Measurements from ENCODE around the gene CCDC38. TPM values are rescaled to one million over a fixed set of nuclear protein-coding genes. Genes with fewer than 3 reads are reported as not detected.

Gene CCDC38
- total RNA-seq, 4 donors from 2014 or later, result not detected

- Histone ChIP-seq H3K4me1 (no peaks in the 10 kb centered on the region), H3K36me3 (no peaks in the 10 kb centered on the region), H3K4me3 (no peak overlapping the region), H3K27me3 (no peaks in the 10 kb centered on the region), H3K9me3 (no peaks in the 10 kb centered on the region), H3K27ac (no peak overlapping the region)
- TF ChIP-seq POLR2A (IDR thresholded peaks at IDR 0.05) (no peak), CTCF (IDR thresholded peaks at IDR 0.05) (no peak), POLR2AphosphoS5 (IDR thresholded peaks at IDR 0.05) (no peak), EP300 (IDR thresholded peaks at IDR 0.05) (no peak)
- 64 to 75% methylated on average over 2 of the region's 2 CpGs for WGBS, 2 donors (ENCODE audit: low coverage in 1 of 2)
- ATAC-seq, result no peak
Observed at GRCh38 chr12:95963096-95963495, 20.7 kb upstream of the CCDC38 start.

DNA sequence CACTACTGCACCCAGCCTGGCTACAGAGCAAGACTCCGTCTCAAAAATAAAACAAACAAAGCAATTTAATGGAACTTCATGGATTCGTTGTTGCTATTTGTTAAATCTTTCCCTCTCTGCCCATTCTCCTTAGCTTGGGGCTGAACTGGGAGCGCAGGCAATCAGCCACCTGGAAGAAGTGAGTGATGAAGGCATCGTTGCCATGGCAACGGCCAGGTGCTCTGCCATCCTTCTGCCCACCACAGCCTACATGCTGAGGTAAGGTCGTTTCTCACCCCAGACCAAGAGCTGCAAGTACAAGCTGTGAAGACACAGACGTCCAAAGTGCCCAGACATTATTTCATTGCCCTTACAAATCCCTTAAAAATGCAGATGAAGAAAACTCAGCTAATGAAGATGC lies 19.8 kb upstream of the CCDC38 start:
- Histone ChIP-seq H3K27me3 (no peaks in the 10 kb centered on the region), H3K4me3 (no peak overlapping the region), H3K36me3 (no peaks in the 10 kb centered on the region), H3K4me1 (no peaks in the 10 kb centered on the region), H3K9me3 (no peaks in the 10 kb centered on the region), H3K27ac (no peak overlapping the region)
- TF ChIP-seq CTCF (IDR thresholded peaks at IDR 0.05) (no peak), POLR2AphosphoS5 (IDR thresholded peaks at IDR 0.05) (no peak), EP300 (IDR thresholded peaks at IDR 0.05) (no peak), POLR2A (IDR thresholded peaks at IDR 0.05) (no peak)
- 24 to 92% methylated on average over 2 to 3 of the region's 7 CpGs for WGBS, 2 donors (ENCODE audit: low coverage in 1 of 2)
- ATAC-seq, result no peak

DNA sequence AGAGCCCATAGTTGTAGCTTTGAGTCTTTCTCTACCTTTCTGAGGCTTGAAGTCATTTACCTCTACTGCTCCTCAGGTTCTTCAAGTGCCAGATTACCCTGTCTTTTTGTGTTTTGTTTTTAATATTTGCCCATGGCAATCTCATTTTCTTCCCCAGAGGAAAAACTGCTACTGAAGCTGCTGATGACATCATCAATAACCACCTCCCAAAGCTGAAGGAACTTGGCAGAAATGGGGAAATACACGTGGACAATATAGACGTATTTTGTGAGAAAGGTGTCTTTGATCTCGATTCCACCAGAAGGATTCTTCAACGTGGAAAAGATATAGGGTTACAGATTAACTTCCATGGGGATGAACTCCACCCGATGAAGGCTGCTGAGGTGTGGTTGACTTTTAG lies 17.8 kb upstream of the CCDC38 start:
- ATAC-seq, result no peak
- Histone ChIP-seq H3K36me3 (no peaks in the 10 kb centered on the region), H3K27ac (no peak overlapping the region), H3K4me1 (no peaks in the 10 kb centered on the region), H3K27me3 (peaks cover 4% of the 10 kb centered on the region), H3K9me3 (no peaks in the 10 kb centered on the region), H3K4me3 (no peak overlapping the region)
- WGBS, 2 donors (ENCODE audit: low coverage in 1 of 2), result 64 to 90% methylated on average over 5 of the region's 5 CpGs
- TF ChIP-seq POLR2AphosphoS5 (IDR thresholded peaks at IDR 0.05) (no peak), EP300 (IDR thresholded peaks at IDR 0.05) (no peak), CTCF (IDR thresholded peaks at IDR 0.05) (no peak), POLR2A (IDR thresholded peaks at IDR 0.05) (no peak)

GRCh38 chr12:95959107-95959506 lies 16.7 kb upstream of the CCDC38 start:
- no peaks in the 10 kb centered on the region for H3K9me3 ChIP-seq
- 40 to 45% methylated on average over 1 of the region's 1 CpG for WGBS, 2 donors (ENCODE audit: low coverage in 1 of 2)
- no peaks in the 10 kb centered on the region for H3K36me3 ChIP-seq
- no peaks in the 10 kb centered on the region for H3K4me1 ChIP-seq
- no peak for ATAC-seq
- no peak overlapping the region for H3K4me3 ChIP-seq
- no peak overlapping the region for H3K27ac ChIP-seq
- H3K27me3 ChIP-seq, result peaks cover 4% of the 10 kb centered on the region
- TF ChIP-seq POLR2AphosphoS5 (IDR thresholded peaks at IDR 0.05) (no peak), POLR2A (IDR thresholded peaks at IDR 0.05) (no peak), CTCF (IDR thresholded peaks at IDR 0.05) (no peak), EP300 (IDR thresholded peaks at IDR 0.05) (no peak)

GRCh38 chr12:95956557-95957145 lies 14.2 kb upstream of the CCDC38 start:
- ATAC-seq, result no peak
- no peaks in the 10 kb centered on the region for H3K9me3 ChIP-seq
- 49 to 66% methylated on average over 3 to 11 of the region's 27 CpGs for WGBS, 2 donors (ENCODE audit: low coverage in 1 of 2)
- H3K27ac ChIP-seq, result no peak overlapping the region
- H3K36me3 ChIP-seq, result no peaks in the 10 kb centered on the region
- no peaks in the 10 kb centered on the region for H3K4me1 ChIP-seq
- H3K4me3 ChIP-seq, result no peak overlapping the region
- TF ChIP-seq POLR2AphosphoS5 (IDR thresholded peaks at IDR 0.05) (no peak), EP300 (IDR thresholded peaks at IDR 0.05) (no peak), POLR2A (IDR thresholded peaks at IDR 0.05) (no peak), CTCF (IDR thresholded peaks at IDR 0.05) (no peak)
- H3K27me3 ChIP-seq, result peaks cover 4% of the 10 kb centered on the region
